NAMALWA (cell line): ENCODE results near the gene NR2F2.

Experiments used
- DNase-seq: peaks from one replicate; pipeline ENCODE4 v3.0.0-alpha.2; 2015; ENCODE audit warnings: low spot score

Gene NR2F2

GRCh38 chr15:96330450-96331143, at the start of gene NR2F2:
TSS of gene NR2F2 (plus strand) at chr15:96330700. CDS start at chr15:96332106, 1,406 bp downstream.
- DNase-seq, result no peak

DNA sequence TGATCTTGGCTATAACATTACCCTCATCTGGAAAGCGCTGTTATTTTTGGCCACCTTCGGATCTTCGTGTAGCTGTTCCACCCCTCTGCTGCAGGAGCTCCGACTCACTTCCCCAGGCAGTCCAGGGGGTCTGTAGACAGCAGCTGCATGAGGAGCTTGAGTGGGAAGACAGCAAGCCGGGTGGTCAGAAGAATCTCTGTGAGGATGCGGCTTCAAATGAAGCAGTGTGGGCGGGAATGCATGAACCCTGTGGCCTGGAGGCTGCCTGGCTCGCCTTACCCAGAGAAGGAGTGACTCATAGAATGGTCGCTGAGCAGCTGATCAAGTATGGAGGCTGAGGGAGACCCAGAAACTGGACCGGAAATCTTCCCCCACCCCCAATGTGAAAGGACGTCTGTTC, 45.2 kb upstream of the NR2F2 start:
- no peak for DNase-seq

DNA sequence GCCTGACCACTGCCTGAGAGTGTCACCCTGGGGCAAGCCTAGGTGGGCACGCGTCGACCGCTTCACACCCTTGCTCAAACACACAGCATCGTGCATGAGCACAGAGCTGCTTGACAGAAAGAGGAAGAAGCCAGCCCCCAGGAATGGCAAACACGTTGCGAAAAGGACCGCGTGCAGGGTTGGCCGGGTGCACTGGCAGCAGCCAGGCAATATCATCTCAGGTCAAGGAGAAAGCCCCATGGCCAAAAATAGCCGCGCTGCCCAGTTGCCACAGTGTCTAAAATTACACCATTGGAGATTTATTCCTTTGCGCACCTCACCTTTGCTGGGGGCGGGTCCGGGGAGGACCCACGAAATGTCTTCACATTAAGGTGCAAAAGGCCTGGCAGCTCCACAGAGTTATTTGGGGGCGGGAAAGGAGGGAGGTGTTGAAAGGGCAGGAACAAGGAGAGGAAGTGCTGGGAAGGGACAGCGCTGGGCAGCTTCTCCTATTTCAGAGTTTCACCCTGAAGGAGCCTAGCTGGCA, 44.7 kb upstream of the NR2F2 start:
- no peak for DNase-seq

DNA sequence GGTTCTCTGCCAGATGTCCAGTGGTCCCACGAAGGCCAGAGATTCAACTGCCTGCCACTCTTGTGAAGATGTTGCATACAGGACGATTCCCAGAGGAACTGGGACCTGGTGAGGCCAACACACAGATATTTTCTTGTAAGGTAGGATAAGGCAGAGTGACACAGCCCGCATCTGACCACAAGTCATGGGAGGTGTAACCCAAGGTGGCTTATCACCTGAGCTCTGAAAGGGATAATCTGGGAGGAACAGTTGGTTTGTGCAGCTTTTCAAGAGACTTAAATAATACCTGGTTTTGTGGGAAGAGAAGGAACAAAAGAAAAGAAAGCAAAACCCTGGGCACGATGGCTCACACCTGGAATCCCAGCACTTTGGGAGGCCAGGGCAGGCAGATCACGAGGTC, 39.8 kb upstream of the NR2F2 start:
- DNase-seq, result no peak

- DNase-seq, result no peak
Observed at GRCh38 chr15:96292635-96293034, 37.9 kb upstream of the NR2F2 start.

GRCh38 chr15:96293441-96293840, 37.1 kb upstream of the NR2F2 start:
- no peak for DNase-seq

DNA sequence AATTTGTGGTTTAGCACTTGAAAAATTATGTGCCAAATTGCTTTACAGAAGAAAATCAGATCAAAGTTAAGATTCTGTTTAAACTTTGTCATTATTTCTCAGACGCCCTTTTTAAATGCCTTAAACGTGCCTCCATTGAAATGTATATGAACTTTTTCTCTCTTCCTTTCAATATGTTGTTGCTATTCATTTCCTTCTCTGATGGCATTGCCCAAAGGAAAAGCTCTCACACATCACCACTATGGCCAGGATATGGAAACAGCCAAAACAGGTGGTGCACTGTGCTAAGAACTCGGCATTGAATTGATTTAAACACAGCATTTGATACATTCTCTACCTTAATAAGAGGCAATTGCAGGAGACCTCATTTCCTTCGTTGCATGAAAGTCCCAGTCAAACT, 35.7 kb upstream of the NR2F2 start:
- no peak for DNase-seq

DNA sequence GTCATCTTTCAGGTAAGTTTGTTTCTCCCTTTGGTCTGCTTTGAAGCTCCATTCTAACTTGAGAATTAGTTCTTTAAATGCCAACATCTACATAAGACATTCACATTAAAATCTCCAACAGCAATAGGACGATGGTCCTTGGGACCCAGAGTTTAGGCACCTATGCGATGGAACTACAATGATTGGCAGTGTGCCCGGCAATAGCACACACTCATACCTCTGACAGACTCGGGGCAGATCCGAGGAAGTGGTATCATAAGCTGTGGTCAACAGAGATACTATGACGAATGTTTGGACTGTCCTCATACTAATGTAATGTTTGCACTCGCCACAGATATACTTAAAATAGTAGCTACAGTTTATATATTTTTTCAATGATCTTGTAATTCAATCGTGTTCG, 34.2 kb upstream of the NR2F2 start:
- no peak for DNase-seq

GRCh38 chr15:96297783-96298182, 32.7 kb upstream of the NR2F2 start:
- no peak for DNase-seq

GRCh38 chr15:96298217-96298616, 32.3 kb upstream of the NR2F2 start:
- no peak for DNase-seq

GRCh38 chr15:96300836-96301235, 29.7 kb upstream of the NR2F2 start:
- DNase-seq, result no peak

DNA sequence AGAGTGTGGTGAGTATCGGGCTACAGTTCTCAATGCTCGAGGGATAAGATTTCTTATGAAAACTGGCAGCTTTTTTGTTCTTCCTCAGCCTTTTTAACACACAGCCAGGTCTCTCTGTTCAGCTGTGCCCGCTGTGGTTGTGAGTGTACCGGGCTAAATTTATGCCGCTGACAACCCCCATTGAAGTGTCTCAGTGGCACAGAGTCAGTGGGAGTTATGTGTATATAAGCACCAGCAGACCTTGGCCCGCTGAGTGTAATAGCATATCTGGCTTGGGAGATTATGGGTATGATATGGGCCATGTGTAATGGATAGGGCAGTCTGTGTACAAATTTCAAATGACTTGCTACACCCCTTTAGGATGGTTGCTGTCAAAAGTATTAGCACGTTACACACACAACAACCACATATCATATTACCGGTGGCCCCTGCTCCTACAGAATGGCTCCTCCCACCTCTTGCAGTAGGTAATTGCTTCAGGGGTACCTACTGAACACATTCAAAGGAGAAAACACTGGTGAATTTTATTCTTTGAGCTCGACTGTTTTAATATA, 26.9 kb upstream of the NR2F2 start:
- DNase-seq, result no peak

- no peak for DNase-seq
Observed at GRCh38 chr15:96304839-96305238, 25.7 kb upstream of the NR2F2 start.

GRCh38 chr15:96306321-96306720, 24.2 kb upstream of the NR2F2 start:
- no peak for DNase-seq

DNA sequence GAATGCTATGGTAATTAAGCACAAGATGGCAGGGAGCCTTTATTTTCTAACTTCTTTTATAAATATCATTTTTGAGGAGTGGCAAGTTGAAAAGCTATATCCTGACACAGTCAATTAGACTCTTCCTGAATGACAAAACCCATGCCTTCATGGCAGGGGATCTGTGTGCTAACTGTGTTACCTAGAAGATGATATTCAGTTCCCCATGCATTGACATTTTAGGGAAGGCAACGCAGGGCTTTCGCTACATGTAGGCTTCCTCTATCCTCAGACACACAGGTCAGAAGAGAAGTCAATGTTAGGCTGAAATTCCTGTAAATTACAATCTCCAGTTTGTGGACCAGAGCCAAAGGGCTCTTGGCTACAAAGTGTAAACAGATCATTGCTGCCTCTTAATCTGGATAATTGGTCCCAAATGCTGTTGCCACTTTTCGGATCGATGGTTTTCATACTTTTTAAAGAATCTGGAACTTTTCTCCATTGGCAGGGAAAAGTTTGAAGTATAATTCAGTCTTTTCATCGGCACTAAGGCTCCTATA, 22.6 kb upstream of the NR2F2 start:
- DNase-seq, result no peak

DNA sequence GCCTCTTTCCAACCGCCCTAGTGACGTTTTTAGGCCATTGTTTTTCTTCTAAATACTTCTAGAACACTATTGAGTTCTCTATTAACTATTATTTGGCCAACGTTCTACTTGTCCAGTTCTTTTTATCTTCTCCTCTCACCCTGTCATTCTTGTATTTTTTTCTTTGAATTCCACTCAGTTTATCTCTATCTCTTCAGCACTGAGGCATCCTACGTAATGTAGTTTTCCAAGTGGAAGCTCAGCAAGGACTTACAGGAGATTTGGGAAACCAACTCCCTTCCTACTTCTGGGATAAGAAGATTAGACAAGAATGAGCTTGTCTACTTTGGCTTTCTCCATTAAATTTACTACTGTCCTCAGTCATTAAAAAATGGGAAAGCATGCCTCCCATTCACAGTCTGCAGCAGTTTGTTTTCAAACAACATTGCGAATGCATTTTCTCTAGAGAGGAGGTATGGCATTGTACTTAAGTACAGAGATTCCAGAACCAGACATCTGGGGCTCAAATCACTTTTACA, 21.3 kb upstream of the NR2F2 start:
- DNase-seq, result no peak

- DNase-seq, result no peak
Observed at GRCh38 chr15:96311256-96311955, 19.1 kb upstream of the NR2F2 start.

DNA sequence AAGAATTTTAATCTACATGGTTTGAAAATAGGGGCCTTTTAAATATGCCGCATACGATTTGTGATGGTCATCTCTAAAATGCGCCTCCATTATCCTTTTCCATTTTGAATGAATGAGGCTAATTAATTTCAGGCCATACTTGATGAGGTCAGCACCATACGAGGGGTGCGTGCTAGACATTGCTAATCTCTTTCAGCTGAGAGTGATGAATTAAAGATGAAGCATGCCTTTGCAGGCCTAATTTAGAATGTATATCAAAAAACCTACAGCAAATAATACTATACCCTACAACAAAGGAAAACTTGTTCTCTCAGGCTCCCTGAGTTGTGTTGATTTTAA, 18.6 kb upstream of the NR2F2 start:
- no peak for DNase-seq

- DNase-seq, result no peak
Observed at GRCh38 chr15:96312641-96313335, 17.7 kb upstream of the NR2F2 start.

DNA sequence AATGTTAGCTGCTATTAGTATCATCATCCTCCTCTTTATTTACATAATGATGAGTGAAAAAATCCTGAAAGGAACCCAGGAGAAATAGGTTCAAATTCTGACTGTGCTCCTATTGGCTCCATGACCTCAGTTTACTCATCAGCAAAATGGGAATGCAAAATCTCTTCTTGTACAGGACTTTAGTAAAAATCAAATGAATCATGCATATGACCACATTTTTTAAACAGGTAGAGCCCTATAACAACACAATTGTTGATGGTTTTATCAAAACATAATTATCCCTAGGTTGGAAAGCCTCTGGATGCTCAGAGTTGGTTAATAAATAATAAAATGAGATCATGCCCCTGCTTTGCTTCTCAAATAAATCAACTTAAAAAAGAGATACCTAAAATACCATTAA, 16.0 kb upstream of the NR2F2 start:
- no peak for DNase-seq

GRCh38 chr15:96314963-96315362, 15.5 kb upstream of the NR2F2 start:
- no peak for DNase-seq

DNA sequence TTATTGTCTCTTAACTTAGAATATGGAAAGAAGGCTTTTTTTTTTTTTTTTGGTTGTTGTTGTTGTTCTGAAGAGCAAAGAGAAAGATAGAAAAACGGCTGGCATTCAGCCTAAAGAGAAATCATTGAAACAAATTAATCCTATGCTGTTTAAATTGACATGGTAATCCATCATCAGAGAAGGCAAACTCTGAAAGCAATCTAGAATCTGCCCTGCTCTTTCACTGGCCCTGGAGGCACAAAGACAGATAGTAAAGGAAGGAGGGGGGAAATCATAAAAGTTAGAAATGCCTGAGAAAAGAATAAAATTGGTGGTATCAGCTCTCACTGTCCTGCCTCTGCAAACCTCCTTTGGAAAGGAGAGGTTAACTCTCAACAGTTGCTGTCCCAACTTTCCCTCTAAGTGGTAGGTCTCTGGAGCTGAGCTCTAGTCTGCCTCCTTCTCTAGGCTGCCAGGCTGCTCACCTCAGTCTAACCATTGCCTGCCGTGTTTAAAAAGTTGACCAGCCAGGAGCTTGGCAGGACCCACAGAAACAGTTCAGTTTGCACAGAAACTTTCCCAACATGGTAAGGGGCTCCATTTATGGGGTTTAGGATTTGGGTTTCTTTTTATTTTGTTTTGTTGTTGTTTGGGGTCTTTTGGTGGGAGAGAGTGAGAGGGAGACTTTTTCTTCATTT, 13.4 kb upstream of the NR2F2 start:
- DNase-seq, result no peak
